HepG2 (cell line): Measurements from ENCODE around the gene STK32B.

Experiments used
- CHD4 ChIP-seq: fragments of 200-600 bp; sonication (generic); IDR thresholded peaks from 2 replicates; pipeline ENCODE4 v1.7.0; 2017; ENCODE audit warnings: mild to moderate bottlenecking, low read length, borderline replicate concordance
- ELF1 ChIP-seq: sonication (generic); formaldehyde crosslinking; IDR thresholded peaks from 2 replicates; pipeline ENCODE4 v1.4.0; 2020; ENCODE audit warnings: missing genetic modification reagents
- EZH2 ChIP-seq: conservative IDR thresholded peaks from 2 replicates; pipeline ENCODE4 v1.6.1; 2012; ENCODE audit warnings: mild to moderate bottlenecking, low read depth, low read length, moderate library complexity
- TF ChIP-seq, protein P1 (sequence below): sonication (generic); formaldehyde crosslinking; IDR thresholded peaks from 2 replicates; pipeline ENCODE4 v1.5.0; 2020; ENCODE audit warnings: mild to moderate bottlenecking, missing genetic modification reagents, moderate library complexity

DNA sequence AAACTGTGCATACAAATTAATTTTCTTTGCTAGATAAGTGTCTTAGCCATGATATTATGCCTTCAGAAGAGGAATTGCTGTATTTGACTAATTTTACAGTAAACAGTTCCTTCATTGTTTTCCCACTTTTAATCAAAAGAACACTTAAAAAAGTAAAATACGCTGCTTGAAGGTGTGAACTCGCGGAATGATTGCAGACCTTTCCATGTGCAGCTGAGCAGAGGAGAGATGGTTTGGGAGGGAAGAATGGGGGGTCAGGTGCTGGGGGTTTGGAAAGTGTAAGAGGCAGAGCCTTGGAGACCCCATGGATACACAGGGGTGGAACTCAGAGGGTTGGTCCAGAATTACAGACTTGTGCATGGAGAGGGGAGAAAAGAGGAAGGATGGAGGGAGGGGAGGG, 47.4 kb upstream of the STK32B start:
- TF ChIP-seq EZH2 (no peak), CHD4 (no peak), ELF1 (CRISPR knock-in tag) (no peak)
- TF ChIP-seq, protein P1, sequence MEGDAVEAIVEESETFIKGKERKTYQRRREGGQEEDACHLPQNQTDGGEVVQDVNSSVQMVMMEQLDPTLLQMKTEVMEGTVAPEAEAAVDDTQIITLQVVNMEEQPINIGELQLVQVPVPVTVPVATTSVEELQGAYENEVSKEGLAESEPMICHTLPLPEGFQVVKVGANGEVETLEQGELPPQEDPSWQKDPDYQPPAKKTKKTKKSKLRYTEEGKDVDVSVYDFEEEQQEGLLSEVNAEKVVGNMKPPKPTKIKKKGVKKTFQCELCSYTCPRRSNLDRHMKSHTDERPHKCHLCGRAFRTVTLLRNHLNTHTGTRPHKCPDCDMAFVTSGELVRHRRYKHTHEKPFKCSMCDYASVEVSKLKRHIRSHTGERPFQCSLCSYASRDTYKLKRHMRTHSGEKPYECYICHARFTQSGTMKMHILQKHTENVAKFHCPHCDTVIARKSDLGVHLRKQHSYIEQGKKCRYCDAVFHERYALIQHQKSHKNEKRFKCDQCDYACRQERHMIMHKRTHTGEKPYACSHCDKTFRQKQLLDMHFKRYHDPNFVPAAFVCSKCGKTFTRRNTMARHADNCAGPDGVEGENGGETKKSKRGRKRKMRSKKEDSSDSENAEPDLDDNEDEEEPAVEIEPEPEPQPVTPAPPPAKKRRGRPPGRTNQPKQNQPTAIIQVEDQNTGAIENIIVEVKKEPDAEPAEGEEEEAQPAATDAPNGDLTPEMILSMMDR (CRISPR knock-in tag) = no peak
